ENCODE results near the gene HPCAL1.

Gene HPCAL1

DNA sequence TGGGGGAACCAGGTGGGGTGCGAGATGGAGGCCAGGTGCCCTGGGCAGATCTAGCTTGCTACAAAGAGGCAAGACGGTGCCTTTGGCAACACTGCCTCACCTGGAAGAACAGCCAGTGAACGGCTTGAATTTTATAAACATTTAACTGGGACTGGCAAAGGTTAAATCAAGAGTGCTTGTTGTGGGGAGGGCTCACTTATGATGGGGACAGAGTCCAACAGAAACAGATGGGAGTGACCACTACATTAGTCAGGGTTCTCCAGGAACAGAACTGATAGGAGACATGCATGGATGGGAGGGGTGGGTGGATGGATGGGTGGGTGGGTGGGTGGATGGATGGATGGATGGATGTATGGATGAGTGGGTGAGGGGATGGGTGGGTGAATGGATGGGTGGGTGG lies 126.2 kb downstream of the HPCAL1 start:
- no peak for TF ChIP-seq CEBPB (IDR thresholded peaks at IDR 0.05)
- no peak for TF ChIP-seq TEAD4 (IDR thresholded peaks at IDR 0.05)
- TF ChIP-seq YY1 (IDR thresholded peaks at IDR 0.05; ENCODE audit: low read depth) = no peak
- TF ChIP-seq ZBTB7A (IDR thresholded peaks at IDR 0.05; ENCODE audit: low read depth) = no peak

- TF ChIP-seq TEAD4 (IDR thresholded peaks at IDR 0.05) = no peak
- TF ChIP-seq, protein P1, sequence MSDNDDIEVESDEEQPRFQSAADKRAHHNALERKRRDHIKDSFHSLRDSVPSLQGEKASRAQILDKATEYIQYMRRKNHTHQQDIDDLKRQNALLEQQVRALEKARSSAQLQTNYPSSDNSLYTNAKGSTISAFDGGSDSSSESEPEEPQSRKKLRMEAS (IDR thresholded peaks at IDR 0.05) = no peak
- no peak for TF ChIP-seq REST (IDR thresholded peaks at IDR 0.05; ENCODE audit: low read depth)
- TF ChIP-seq CEBPB (IDR thresholded peaks at IDR 0.05) = no peak
- no peak for TF ChIP-seq CREB1 (IDR thresholded peaks at IDR 0.05; ENCODE audit: low read depth)
- no peak for TF ChIP-seq FOXM1 (IDR thresholded peaks at IDR 0.05; ENCODE audit: borderline replicate concordance, low read depth)
- no peak for TF ChIP-seq EP300 (IDR thresholded peaks at IDR 0.05; ENCODE audit: borderline replicate concordance)
- TF ChIP-seq YY1 (IDR thresholded peaks at IDR 0.05; ENCODE audit: low read depth) = no peak
Observed at GRCh38 chr2:10430886-10431622, 128.3 kb downstream of the HPCAL1 start.

DNA sequence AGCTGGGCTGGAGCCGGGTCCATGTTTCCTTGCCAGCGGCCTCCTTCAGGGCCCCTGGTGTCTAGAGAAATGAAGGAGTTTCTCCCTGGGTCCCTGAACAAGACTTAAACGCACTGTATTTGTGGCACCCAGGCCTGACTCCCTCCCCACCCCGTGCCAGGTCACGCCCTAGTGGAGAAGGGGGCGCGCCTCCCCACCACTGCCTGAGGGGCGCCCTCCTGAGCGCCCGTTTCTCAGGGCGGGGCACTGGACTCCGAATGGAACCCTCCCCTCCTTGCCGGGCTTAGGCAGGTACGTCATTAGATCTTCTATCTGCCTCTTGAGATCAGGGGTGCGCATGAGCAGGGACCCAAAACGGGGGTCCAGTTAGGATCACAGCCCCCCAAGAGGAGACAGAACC lies 129.1 kb downstream of the HPCAL1 start:
- no peak for TF ChIP-seq TAF1 (IDR thresholded peaks at IDR 0.05; ENCODE audit: low read depth)
- TF ChIP-seq, protein P1 (IDR thresholded peaks at IDR 0.05) = no peak
- TF ChIP-seq YY1 (IDR thresholded peaks at IDR 0.05; ENCODE audit: low read depth) = no peak
- no peak for TF ChIP-seq USF1 (IDR thresholded peaks at IDR 0.05)
- no peak for TF ChIP-seq NFIC (IDR thresholded peaks at IDR 0.05)
- TF ChIP-seq FOXM1 (IDR thresholded peaks at IDR 0.05; ENCODE audit: borderline replicate concordance, low read depth) = no peak
- TF ChIP-seq CREB1 (IDR thresholded peaks at IDR 0.05; ENCODE audit: low read depth) = no peak
- TF ChIP-seq RAD21 (IDR thresholded peaks at IDR 0.05; ENCODE audit: low read depth) = no peak
- no peak for TF ChIP-seq TEAD4 (IDR thresholded peaks at IDR 0.05)
- no peak for TF ChIP-seq TCF12 (IDR thresholded peaks at IDR 0.05; ENCODE audit: low read depth)
- no peak for TF ChIP-seq EGR1 (IDR thresholded peaks at IDR 0.05)
- no peak for TF ChIP-seq REST (IDR thresholded peaks at IDR 0.05; ENCODE audit: low read depth)
- TF ChIP-seq EP300 (IDR thresholded peaks at IDR 0.05; ENCODE audit: borderline replicate concordance) = no peak
- no peak for TF ChIP-seq CEBPB (IDR thresholded peaks at IDR 0.05)
- TF ChIP-seq ZBTB7A (IDR thresholded peaks at IDR 0.05; ENCODE audit: low read depth) = no peak

- TF ChIP-seq ZBTB7A (IDR thresholded peaks at IDR 0.05; ENCODE audit: low read depth) = peak; percentile 63; the same call in 1 of the 2 replicates
- no peak for TF ChIP-seq NFIC (IDR thresholded peaks at IDR 0.05)
- no peak for TF ChIP-seq FOXM1 (IDR thresholded peaks at IDR 0.05; ENCODE audit: borderline replicate concordance, low read depth)
- TF ChIP-seq, protein P1 (IDR thresholded peaks at IDR 0.05) = no peak
- no peak for TF ChIP-seq TEAD4 (IDR thresholded peaks at IDR 0.05)
- TF ChIP-seq USF1 (IDR thresholded peaks at IDR 0.05) = no peak
- TF ChIP-seq EGR1 (IDR thresholded peaks at IDR 0.05) = peak; percentile 86
- no peak for TF ChIP-seq CEBPB (IDR thresholded peaks at IDR 0.05)
- TF ChIP-seq EP300 (IDR thresholded peaks at IDR 0.05; ENCODE audit: borderline replicate concordance) = no peak
- no peak for TF ChIP-seq TAF1 (IDR thresholded peaks at IDR 0.05; ENCODE audit: low read depth)
- TF ChIP-seq REST (IDR thresholded peaks at IDR 0.05; ENCODE audit: low read depth) = no peak
Observed at GRCh38 chr2:10432311-10433181, 129.8 kb downstream of the HPCAL1 start.
